Measurements from ENCODE around the gene EDIL3.

DNA sequence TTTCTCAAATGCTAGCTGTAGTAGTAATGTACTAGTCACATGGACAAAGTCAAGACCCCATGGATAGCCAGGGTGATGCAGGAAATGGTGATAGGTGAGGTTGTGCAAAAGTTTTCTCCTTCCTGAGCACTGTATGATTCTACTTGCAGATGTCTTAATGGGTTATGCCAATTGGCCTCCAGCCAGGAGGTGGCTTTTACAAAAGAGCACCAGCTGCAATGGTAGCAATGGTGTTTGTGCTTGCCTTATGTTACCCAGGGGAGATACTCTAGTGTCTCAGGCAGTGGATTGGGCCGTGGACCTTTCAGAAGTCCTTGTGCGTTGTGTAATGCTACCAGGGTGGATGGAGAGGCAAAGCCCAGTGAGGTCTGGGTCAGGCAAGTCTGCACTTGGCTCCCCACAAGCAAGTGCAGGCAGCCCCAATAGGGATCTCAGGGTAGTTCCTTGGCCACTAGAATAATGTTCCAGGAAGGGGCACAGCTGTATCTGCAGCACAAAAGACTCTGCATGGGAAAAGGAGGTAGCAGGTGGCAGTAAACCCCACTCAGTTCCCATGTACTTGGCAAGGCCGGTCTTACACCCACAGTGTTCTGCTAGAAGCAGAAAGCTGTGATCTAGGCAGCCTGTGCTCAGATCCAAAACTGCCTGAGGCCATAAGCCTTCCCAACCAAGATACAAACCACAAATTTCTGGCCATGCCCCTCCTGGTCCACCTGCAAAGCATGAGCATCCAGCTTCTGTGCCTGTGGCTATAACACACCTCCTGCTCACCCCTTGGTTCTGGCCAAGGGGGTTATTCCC, 46.4 kb upstream of the EDIL3 start:
- TF ChIP-seq POLR2AphosphoS5 (IDR thresholded peaks at IDR 0.05; ENCODE audit: low read depth, low read length) (no peak), POLR2A (IDR thresholded peaks at IDR 0.05; ENCODE audit: low read depth, low read length) (no peak), SPI1 (IDR thresholded peaks at IDR 0.05; ENCODE audit: low read depth, low read length) (no peak), POU2F2 (IDR thresholded peaks at IDR 0.05; ENCODE audit: low read depth, low read length) (no peak)

All from GM12891 (cell line).